Hepatocyte (in vitro differentiated cells): Measurements from ENCODE around the gene MTAP.

ENCODE experiments used
- EZH2phosphoT487 ChIP-seq: fragments of 200-600 bp; sonication (generic); IDR thresholded peaks from one replicate; pipeline ENCODE4 v1.6.1; 2018; ENCODE audit warnings: antibody characterized with exemption, mild to moderate bottlenecking, low read depth, moderate library complexity; ENCODE audit not compliant: unreplicated experiment, severe bottlenecking
- TF ChIP-seq, protein P1 (sequence below): fragments of 200-600 bp; sonication (generic); IDR thresholded peaks from 2 replicates; pipeline ENCODE4 v1.5.1; 2016; ENCODE audit warnings: antibody characterized with exemption, mild to moderate bottlenecking; ENCODE audit not compliant: poor library complexity

DNA sequence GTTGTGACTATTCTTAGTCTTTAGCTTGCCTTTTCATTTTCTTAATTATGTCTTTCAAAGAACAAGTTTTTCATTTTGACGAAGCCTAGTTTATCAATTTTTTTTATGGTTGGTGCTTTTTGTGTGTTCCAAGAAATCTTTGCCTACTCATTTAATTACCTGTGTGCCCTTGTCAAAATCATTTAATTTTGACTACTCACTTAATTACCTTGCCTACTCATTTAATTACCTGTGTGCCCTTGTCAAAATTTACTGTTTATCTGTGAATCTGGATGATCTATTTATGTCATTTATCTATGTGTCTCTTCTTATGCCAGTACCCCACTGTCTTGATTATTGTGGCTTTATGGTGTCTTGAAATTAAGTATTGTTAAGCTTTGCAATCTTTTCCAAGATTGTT, 63.9 kb downstream of the MTAP start:
- TF ChIP-seq, protein P1, sequence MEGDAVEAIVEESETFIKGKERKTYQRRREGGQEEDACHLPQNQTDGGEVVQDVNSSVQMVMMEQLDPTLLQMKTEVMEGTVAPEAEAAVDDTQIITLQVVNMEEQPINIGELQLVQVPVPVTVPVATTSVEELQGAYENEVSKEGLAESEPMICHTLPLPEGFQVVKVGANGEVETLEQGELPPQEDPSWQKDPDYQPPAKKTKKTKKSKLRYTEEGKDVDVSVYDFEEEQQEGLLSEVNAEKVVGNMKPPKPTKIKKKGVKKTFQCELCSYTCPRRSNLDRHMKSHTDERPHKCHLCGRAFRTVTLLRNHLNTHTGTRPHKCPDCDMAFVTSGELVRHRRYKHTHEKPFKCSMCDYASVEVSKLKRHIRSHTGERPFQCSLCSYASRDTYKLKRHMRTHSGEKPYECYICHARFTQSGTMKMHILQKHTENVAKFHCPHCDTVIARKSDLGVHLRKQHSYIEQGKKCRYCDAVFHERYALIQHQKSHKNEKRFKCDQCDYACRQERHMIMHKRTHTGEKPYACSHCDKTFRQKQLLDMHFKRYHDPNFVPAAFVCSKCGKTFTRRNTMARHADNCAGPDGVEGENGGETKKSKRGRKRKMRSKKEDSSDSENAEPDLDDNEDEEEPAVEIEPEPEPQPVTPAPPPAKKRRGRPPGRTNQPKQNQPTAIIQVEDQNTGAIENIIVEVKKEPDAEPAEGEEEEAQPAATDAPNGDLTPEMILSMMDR: no peak
- no peak for TF ChIP-seq EZH2phosphoT487
